Measurements from ENCODE around the gene STAT5A.
A peak's percentile ranks its signal among the peaks of the same experiment; 100 is the strongest.

STAT5A gene

GRCh38 chr17:42266462-42266861 lies 21.8 kb upstream of the STAT5A start:
- TF ChIP-seq GATA3 (IDR thresholded peaks at IDR 0.05; ENCODE audit: low read depth, low read length) (no peak), GATA2 (IDR thresholded peaks at IDR 0.05; ENCODE audit: low read depth, low read length) (no peak)

GRCh38 chr17:42266918-42267766 lies 21.2 kb upstream of the STAT5A start:
- TF ChIP-seq GATA2 (IDR thresholded peaks at IDR 0.05; ENCODE audit: low read depth, low read length) = no peak
- TF ChIP-seq GATA3 (IDR thresholded peaks at IDR 0.05; ENCODE audit: low read depth, low read length) = no peak

- no peak for TF ChIP-seq GATA3 (IDR thresholded peaks at IDR 0.05; ENCODE audit: low read depth, low read length)
- TF ChIP-seq GATA2 (IDR thresholded peaks at IDR 0.05; ENCODE audit: low read depth, low read length) = no peak
These were observed 20.1 kb upstream of the STAT5A start for GRCh38 chr17:42268236-42268635.

GRCh38 chr17:42270170-42270535 lies 18.1 kb upstream of the STAT5A start:
- no peak for TF ChIP-seq GATA2 (IDR thresholded peaks at IDR 0.05; ENCODE audit: low read depth, low read length)
- no peak for TF ChIP-seq GATA3 (IDR thresholded peaks at IDR 0.05; ENCODE audit: low read depth, low read length)

- TF ChIP-seq GATA2 (IDR thresholded peaks at IDR 0.05; ENCODE audit: low read depth, low read length) = no peak
- TF ChIP-seq GATA3 (IDR thresholded peaks at IDR 0.05; ENCODE audit: low read depth, low read length) = no peak
These were observed 17.7 kb upstream of the STAT5A start for GRCh38 chr17:42270596-42270995.

- TF ChIP-seq GATA2 (IDR thresholded peaks at IDR 0.05; ENCODE audit: low read depth, low read length) (no peak), GATA3 (IDR thresholded peaks at IDR 0.05; ENCODE audit: low read depth, low read length) (no peak)
These were observed 17.1 kb upstream of the STAT5A start for GRCh38 chr17:42271006-42271778.

GRCh38 chr17:42271779-42272035 lies 16.6 kb upstream of the STAT5A start:
- no peak for TF ChIP-seq GATA3 (IDR thresholded peaks at IDR 0.05; ENCODE audit: low read depth, low read length)
- no peak for TF ChIP-seq GATA2 (IDR thresholded peaks at IDR 0.05; ENCODE audit: low read depth, low read length)

- TF ChIP-seq GATA3 (IDR thresholded peaks at IDR 0.05; ENCODE audit: low read depth, low read length) (no peak), GATA2 (IDR thresholded peaks at IDR 0.05; ENCODE audit: low read depth, low read length) (no peak)
These were observed 16.0 kb upstream of the STAT5A start for GRCh38 chr17:42272162-42272907.

- no peak for TF ChIP-seq GATA2 (IDR thresholded peaks at IDR 0.05; ENCODE audit: low read depth, low read length)
These were observed 14.6 kb upstream of the STAT5A start for GRCh38 chr17:42273474-42274252.

- TF ChIP-seq GATA2 (IDR thresholded peaks at IDR 0.05; ENCODE audit: low read depth, low read length) (no peak), GATA3 (IDR thresholded peaks at IDR 0.05; ENCODE audit: low read depth, low read length) (no peak)
These were observed 14.1 kb upstream of the STAT5A start for GRCh38 chr17:42274253-42274542.

GRCh38 chr17:42274812-42275526 lies 13.3 kb upstream of the STAT5A start:
- TF ChIP-seq GATA3 (IDR thresholded peaks at IDR 0.05; ENCODE audit: low read depth, low read length) (no peak), GATA2 (IDR thresholded peaks at IDR 0.05; ENCODE audit: low read depth, low read length) (0 out of 2 replicates have a peak, but pooled peaks have one; percentile 10)

GRCh38 chr17:42275527-42276358 lies 12.6 kb upstream of the STAT5A start:
- TF ChIP-seq GATA2 (IDR thresholded peaks at IDR 0.05; ENCODE audit: low read depth, low read length) (no peak), GATA3 (IDR thresholded peaks at IDR 0.05; ENCODE audit: low read depth, low read length) (no peak)

- TF ChIP-seq GATA2 (IDR thresholded peaks at IDR 0.05; ENCODE audit: low read depth, low read length) (no peak), GATA3 (IDR thresholded peaks at IDR 0.05; ENCODE audit: low read depth, low read length) (no peak)
These were observed 12.0 kb upstream of the STAT5A start, which contains the start of gene STAT5B for GRCh38 chr17:42276359-42276608. STAT5B (minus strand) TSS chr17:42276391; CDS start chr17:42232127, 44,264 bp downstream.
